Omental fat pad (tissue), 4 donors: ENCODE results near the gene KRTAP10-9. TPM values are rescaled to one million over a fixed set of nuclear protein-coding genes. Genes with fewer than 3 reads are reported as not detected.

Experiments
- ATAC-seq: fragments of 150-250 bp; one replicate; pipeline ENCODE4 v1.9.1; 2016; ENCODE audit warnings: mild to moderate bottlenecking, moderate library complexity; ENCODE audit not compliant: low FRiP score
- DNase-seq: peaks from one replicate; pipeline ENCODE4 v3.0.0-alpha.2; 2019; ENCODE audit warnings: low spot score
- total RNA-seq, 4 donors: library from RNA; depleted of rRNA; stranded (reverse); fragments of >200 nt; gene quantifications; one replicate each; pipeline ENCODE4 v1.1.0, GENCODE V29; 2016
- TF ChIP-seq, protein P1 (sequence below), 3 donors: fragments of 450-650 bp; IDR thresholded peaks; one replicate each; pipeline ENCODE4 v1.5.1; 2016 to 2017; ENCODE audit warnings: antibody characterized with exemption in 3 of 3, mild to moderate bottlenecking in 3 of 3, moderate library complexity in 2 of 3

KRTAP10-9 gene
- total RNA-seq, 4 donors from 2014 or later, result not detected

- TF ChIP-seq, protein P1, sequence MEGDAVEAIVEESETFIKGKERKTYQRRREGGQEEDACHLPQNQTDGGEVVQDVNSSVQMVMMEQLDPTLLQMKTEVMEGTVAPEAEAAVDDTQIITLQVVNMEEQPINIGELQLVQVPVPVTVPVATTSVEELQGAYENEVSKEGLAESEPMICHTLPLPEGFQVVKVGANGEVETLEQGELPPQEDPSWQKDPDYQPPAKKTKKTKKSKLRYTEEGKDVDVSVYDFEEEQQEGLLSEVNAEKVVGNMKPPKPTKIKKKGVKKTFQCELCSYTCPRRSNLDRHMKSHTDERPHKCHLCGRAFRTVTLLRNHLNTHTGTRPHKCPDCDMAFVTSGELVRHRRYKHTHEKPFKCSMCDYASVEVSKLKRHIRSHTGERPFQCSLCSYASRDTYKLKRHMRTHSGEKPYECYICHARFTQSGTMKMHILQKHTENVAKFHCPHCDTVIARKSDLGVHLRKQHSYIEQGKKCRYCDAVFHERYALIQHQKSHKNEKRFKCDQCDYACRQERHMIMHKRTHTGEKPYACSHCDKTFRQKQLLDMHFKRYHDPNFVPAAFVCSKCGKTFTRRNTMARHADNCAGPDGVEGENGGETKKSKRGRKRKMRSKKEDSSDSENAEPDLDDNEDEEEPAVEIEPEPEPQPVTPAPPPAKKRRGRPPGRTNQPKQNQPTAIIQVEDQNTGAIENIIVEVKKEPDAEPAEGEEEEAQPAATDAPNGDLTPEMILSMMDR (IDR thresholded peaks at IDR 0.05), result no peak
- ATAC-seq, result no peak
- DNase-seq, result no peak
These were observed 34.2 kb upstream of the KRTAP10-9 start, which contains the start of gene KRTAP10-6 for GRCh38 chr21:44592446-44593311. Gene KRTAP10-6, minus strand, starts transcription at chr21:44592505. Its CDS starts 21 bp downstream, at chr21:44592484.

GRCh38 chr21:44593598-44594405, 33.1 kb upstream of the KRTAP10-9 start:
- TF ChIP-seq, protein P1 (IDR thresholded peaks at IDR 0.05), result no peak
- DNase-seq (no peak), ATAC-seq (no peak)

- TF ChIP-seq, protein P1 (IDR thresholded peaks at IDR 0.05), result no peak
- no peak for ATAC-seq
- DNase-seq, result no peak
These were observed 32.4 kb upstream of the KRTAP10-9 start for GRCh38 chr21:44594406-44594916.

DNA sequence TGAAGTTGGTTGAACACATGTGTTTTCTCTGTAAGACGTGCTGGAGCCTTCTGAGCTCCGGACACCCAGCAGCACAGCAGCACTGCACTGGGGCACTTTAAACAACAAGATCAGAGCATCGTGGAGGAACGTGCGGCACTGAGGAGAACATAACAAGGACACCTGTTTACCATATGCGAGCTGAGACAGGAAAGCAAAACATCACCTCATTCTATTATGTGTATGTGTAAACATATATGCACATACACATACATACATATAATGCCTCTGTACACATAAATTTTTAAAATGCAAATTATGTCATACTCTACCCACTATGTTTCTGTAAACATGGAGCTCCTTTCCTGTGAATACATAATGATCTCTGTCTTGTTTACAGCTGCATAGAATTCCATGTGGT, 31.4 kb upstream of the KRTAP10-9 start:
- ATAC-seq, result no peak
- TF ChIP-seq, protein P1 (IDR thresholded peaks at IDR 0.05), result no peak

GRCh38 chr21:44596068-44596725, 30.7 kb upstream of the KRTAP10-9 start:
- TF ChIP-seq, protein P1 (IDR thresholded peaks at IDR 0.05), result no peak
- ATAC-seq (no peak), DNase-seq (no peak)

More for the DNA sequence above, 31.4 kb upstream of the KRTAP10-9 start:
- DNase-seq, result no peak

GRCh38 chr21:44598061-44598460, 28.8 kb upstream of the KRTAP10-9 start:
- ATAC-seq (no peak), DNase-seq (no peak)
- TF ChIP-seq, protein P1 (IDR thresholded peaks at IDR 0.05), result no peak
